ENCODE measurements around the gene SLCO2B1.

The SLCO2B1 gene

DNA sequence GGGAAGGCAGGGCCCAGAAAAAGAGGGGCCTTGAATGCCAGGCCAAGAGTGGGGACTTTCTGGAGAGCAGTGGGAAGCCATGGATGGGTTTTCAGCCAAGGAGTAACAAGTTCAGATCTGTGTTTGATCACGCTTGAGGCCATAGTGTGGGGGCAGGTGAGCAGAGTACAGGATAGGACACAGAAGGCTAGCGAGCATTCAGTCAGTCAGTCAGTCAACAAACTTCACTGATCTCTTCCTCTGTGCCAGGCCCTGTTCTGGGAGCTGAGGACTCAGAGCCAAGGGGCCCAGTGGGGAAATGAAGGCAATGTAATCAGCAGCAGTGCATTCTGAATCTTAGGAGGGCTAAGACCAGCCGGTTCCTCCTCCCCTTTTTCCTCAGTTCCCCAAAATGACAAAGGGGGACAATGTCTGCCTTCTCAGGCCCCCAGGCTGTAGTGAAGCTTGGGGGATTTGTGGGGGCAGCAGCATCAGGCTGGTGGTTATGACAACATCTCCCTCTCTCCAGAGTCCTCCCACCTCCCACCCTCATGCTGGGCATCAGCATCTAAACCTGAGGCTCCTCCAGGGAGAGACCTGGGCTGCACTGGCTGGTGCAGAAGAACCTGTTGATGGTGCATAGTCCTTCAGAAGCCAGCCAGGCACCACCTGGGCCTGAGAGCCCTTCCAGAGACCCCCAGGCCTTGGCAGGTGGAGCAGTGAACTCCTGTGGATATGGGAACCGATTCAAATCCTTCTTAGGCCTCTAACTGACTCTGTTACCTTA is 46.8 kb downstream of the SLCO2B1 start:
- no peak overlapping the region for H2AFZ ChIP-seq (ENCODE audit: low read length)
- H3K9me3 ChIP-seq (replicated peaks in 1 of 2; ENCODE audit: control insufficient read depth in 2 of 2, insufficient read depth in 1 of 2, low read depth in 1 of 2, low read length in 2 of 2): no peaks in the 10 kb centered on the region
- whole genome bisulfite sequencing, 2 donors (ENCODE audit: extremely low coverage in 2 of 2, insufficient read length in 2 of 2, insufficient replicate concordance in 1 of 2): no CpG with 5 or more reads among the region's 4 CpGs
- no peak overlapping the region for H3K4ac ChIP-seq (ENCODE audit: low read length)
- DNase-seq (ENCODE audit: low spot score): no peak
- H2BK12ac ChIP-seq (ENCODE audit: low read length): no peak overlapping the region
- H3K18ac ChIP-seq (ENCODE audit: low read length): peak overlapping the region; percentile 9
- H4K8ac ChIP-seq (ENCODE audit: low read depth, low read length): no peak overlapping the region
- no peak overlapping the region for H2BK15ac ChIP-seq (ENCODE audit: low read length)
- H3K4me1 ChIP-seq (ENCODE audit: control insufficient read depth in 2 of 2, insufficient read depth in 1 of 2, low read depth in 1 of 2, low read length in 2 of 2): peaks cover 0 to 2% of the 10 kb centered on the region in 2 donors
- no peak overlapping the region for H3K23ac ChIP-seq (ENCODE audit: low read depth, low read length, poor library complexity)
- H3K27ac ChIP-seq (replicated peaks; ENCODE audit: low read length): no peak overlapping the region
- no peak overlapping the region for H2AK5ac ChIP-seq (ENCODE audit: low read depth, low read length)
- no peak overlapping the region for H2BK120ac ChIP-seq (ENCODE audit: low read depth, low read length)
- peak overlapping the region; percentile 11 for H3K14ac ChIP-seq (ENCODE audit: low read length)
- H3K36me3 ChIP-seq (replicated peaks in 1 of 2; ENCODE audit: control insufficient read depth in 2 of 2, insufficient read depth in 2 of 2, low read length in 2 of 2): no peaks in the 10 kb centered on the region
- no peak overlapping the region for H3K9ac ChIP-seq (ENCODE audit: low read depth, low read length, poor library complexity)
- H3K27me3 ChIP-seq (ENCODE audit: control insufficient read depth in 3 of 3, insufficient read depth in 3 of 3, low read depth in 1 of 3, low read length in 3 of 3): no peaks in the 10 kb centered on the region
- H3K79me1 ChIP-seq (ENCODE audit: low read depth, low read length): no peaks in the 10 kb centered on the region
- H3K4me2 ChIP-seq (ENCODE audit: insufficient read depth, low read length, poor library complexity, severe bottlenecking): no peak overlapping the region
- no peak overlapping the region for H3K4me3 ChIP-seq (ENCODE audit: low read length in 2 of 2)
- no peak overlapping the region for H2BK5ac ChIP-seq (ENCODE audit: low read length)
- H4K91ac ChIP-seq (ENCODE audit: low read depth, low read length, poor library complexity): no peak overlapping the region

DNA sequence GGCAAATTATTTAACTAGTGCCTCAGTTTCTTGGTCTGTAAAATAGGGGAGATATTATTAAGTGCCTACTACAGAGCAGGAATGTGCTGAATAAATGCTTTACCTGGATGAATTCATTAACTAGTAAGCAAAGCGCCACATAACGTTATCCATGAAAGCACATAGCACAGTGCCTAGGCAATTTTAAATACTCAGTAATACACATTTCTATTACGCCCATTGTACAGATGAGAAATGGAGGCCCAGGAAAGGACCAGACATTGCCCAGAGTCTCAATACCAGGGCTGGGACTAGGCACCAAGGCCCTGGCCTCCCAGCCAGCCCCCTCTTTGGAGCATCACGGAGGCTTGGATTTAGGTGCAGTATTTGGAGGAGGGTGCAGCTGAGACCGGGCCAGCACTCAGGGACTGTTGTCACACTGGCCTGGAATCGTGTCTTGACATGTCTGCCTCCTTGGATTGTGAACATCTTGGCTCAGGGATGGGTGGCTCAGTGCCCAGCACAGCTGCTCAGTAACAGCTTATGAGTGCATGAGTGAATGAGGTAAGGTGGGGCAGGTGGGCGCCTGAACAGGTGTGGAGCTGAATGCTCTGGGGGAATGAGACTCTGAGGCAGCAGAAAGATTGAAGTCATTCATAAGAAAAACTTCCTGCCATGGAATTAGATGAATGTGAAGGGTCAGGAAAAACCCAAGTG is 47.5 kb downstream of the SLCO2B1 start:
- H2BK12ac ChIP-seq (ENCODE audit: low read length): no peak overlapping the region
- no peak overlapping the region for H3K18ac ChIP-seq (ENCODE audit: low read length)
- no peaks in the 10 kb centered on the region for H3K27me3 ChIP-seq (ENCODE audit: control insufficient read depth in 3 of 3, insufficient read depth in 3 of 3, low read depth in 1 of 3, low read length in 3 of 3)
- H3K79me1 ChIP-seq (ENCODE audit: low read depth, low read length): no peaks in the 10 kb centered on the region
- H3K14ac ChIP-seq (ENCODE audit: low read length): no peak overlapping the region
- no peak overlapping the region for H3K4ac ChIP-seq (ENCODE audit: low read length)
- no peak overlapping the region for H2BK15ac ChIP-seq (ENCODE audit: low read length)
- no peak overlapping the region for H3K4me2 ChIP-seq (ENCODE audit: insufficient read depth, low read length, poor library complexity, severe bottlenecking)
- H2AK5ac ChIP-seq (ENCODE audit: low read depth, low read length): peak overlapping the region; percentile 53
- no peak overlapping the region for H3K23ac ChIP-seq (ENCODE audit: low read depth, low read length, poor library complexity)
- no peak overlapping the region for H3K4me3 ChIP-seq (ENCODE audit: low read length in 2 of 2)
- H2BK5ac ChIP-seq (ENCODE audit: low read length): no peak overlapping the region
- H4K91ac ChIP-seq (ENCODE audit: low read depth, low read length, poor library complexity): no peak overlapping the region
- DNase-seq (ENCODE audit: low spot score): no peak
- H4K8ac ChIP-seq (ENCODE audit: low read depth, low read length): no peak overlapping the region
- no peak overlapping the region for H2AFZ ChIP-seq (ENCODE audit: low read length)
- peaks cover 0 to 2% of the 10 kb centered on the region in 2 donors for H3K4me1 ChIP-seq (ENCODE audit: control insufficient read depth in 2 of 2, insufficient read depth in 1 of 2, low read depth in 1 of 2, low read length in 2 of 2)
- no peaks in the 10 kb centered on the region for H3K36me3 ChIP-seq (replicated peaks in 1 of 2; ENCODE audit: control insufficient read depth in 2 of 2, insufficient read depth in 2 of 2, low read length in 2 of 2)
- WGBS, 2 donors (ENCODE audit: extremely low coverage in 2 of 2, insufficient read length in 2 of 2, insufficient replicate concordance in 1 of 2): no CpG with 5 or more reads among the region's 7 CpGs
- H3K9me3 ChIP-seq (replicated peaks in 1 of 2; ENCODE audit: control insufficient read depth in 2 of 2, insufficient read depth in 1 of 2, low read depth in 1 of 2, low read length in 2 of 2): no peaks in the 10 kb centered on the region
- no peak overlapping the region for H2BK120ac ChIP-seq (ENCODE audit: low read depth, low read length)
- H3K9ac ChIP-seq (ENCODE audit: low read depth, low read length, poor library complexity): no peak overlapping the region
- no peak overlapping the region for H3K27ac ChIP-seq (replicated peaks; ENCODE audit: low read length)

DNA sequence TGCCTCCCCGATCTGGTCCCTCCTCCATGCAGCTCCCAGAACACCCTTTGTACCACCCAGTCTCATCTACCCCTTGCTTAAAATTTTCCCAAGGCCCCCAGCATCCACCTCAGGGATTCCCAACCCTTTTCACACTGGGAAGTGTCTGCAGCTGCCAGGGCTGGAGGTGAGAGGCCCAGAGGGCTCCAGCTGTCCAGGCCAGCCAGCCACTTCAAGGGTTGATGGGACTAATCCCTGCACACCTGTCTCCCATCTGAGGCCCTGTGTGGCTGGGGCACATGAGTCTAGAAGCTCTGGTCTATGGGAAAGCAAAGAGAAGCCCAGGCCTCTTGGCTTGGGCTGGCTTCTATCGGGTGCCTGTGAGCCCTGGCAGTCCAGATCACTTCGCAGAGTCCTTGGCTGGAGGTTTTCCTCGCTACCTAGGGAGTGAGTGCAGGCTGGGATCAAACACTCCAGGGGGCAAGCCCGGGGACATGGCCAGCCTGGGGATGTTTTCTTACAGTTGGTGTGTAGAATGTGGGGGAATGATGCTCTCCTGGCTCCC is 48.6 kb downstream of the SLCO2B1 start:
- no CpG with 5 or more reads among the region's 5 CpGs for WGBS, 2 donors (ENCODE audit: extremely low coverage in 2 of 2, insufficient read length in 2 of 2, insufficient replicate concordance in 1 of 2)
- Histone ChIP-seq H3K4me2 (ENCODE audit: insufficient read depth, low read length, poor library complexity, severe bottlenecking) (no peak overlapping the region), H3K36me3 (replicated peaks in 1 of 2; ENCODE audit: control insufficient read depth in 2 of 2, insufficient read depth in 2 of 2, low read length in 2 of 2) (no peaks in the 10 kb centered on the region)

DNA sequence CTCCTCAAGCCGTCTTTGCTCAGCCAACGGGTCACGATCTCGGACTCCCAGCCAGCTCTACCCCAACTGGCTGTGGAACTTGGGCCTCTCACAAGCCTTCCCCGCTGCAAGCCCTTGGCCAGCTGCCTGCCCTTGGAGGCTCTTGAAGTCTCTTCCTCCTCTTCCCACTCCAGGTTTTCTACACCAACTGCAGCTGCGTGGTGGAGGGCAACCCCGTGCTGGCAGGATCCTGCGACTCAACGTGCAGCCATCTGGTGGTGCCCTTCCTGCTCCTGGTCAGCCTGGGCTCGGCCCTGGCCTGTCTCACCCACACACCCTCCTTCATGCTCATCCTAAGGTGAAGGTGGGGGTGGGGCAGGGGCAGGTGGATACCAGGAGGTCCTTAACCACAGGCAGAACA is 49.1 kb downstream of the SLCO2B1 start:
- H4K91ac ChIP-seq (ENCODE audit: low read depth, low read length, poor library complexity): no peak overlapping the region
- H3K27me3 ChIP-seq (ENCODE audit: control insufficient read depth in 3 of 3, insufficient read depth in 3 of 3, low read depth in 1 of 3, low read length in 3 of 3): no peaks in the 10 kb centered on the region

More for the DNA sequence above, 48.6 kb downstream of the SLCO2B1 start:
- Histone ChIP-seq H3K9ac (ENCODE audit: low read depth, low read length, poor library complexity) (no peak overlapping the region), H3K79me1 (ENCODE audit: low read depth, low read length) (no peaks in the 10 kb centered on the region), H2BK12ac (ENCODE audit: low read length) (no peak overlapping the region), H3K4me1 (ENCODE audit: control insufficient read depth in 2 of 2, insufficient read depth in 1 of 2, low read depth in 1 of 2, low read length in 2 of 2) (peaks cover 0 to 2% of the 10 kb centered on the region in 2 donors), H2BK5ac (ENCODE audit: low read length) (no peak overlapping the region), H3K27ac (replicated peaks; ENCODE audit: low read length) (no peak overlapping the region), H4K8ac (ENCODE audit: low read depth, low read length) (no peak overlapping the region), H3K18ac (ENCODE audit: low read length) (no peak overlapping the region), H2BK120ac (ENCODE audit: low read depth, low read length) (no peak overlapping the region), H3K4ac (ENCODE audit: low read length) (no peak overlapping the region), H2AFZ (ENCODE audit: low read length) (no peak overlapping the region), H3K9me3 (replicated peaks in 1 of 2; ENCODE audit: control insufficient read depth in 2 of 2, insufficient read depth in 1 of 2, low read depth in 1 of 2, low read length in 2 of 2) (no peaks in the 10 kb centered on the region), H3K14ac (ENCODE audit: low read length) (no peak overlapping the region), H2AK5ac (ENCODE audit: low read depth, low read length) (no peak overlapping the region), H3K4me3 (ENCODE audit: low read length in 2 of 2) (no peak overlapping the region), H3K27me3 (ENCODE audit: control insufficient read depth in 3 of 3, insufficient read depth in 3 of 3, low read depth in 1 of 3, low read length in 3 of 3) (no peaks in the 10 kb centered on the region), H3K23ac (ENCODE audit: low read depth, low read length, poor library complexity) (no peak overlapping the region), H4K91ac (ENCODE audit: low read depth, low read length, poor library complexity) (no peak overlapping the region), H2BK15ac (ENCODE audit: low read length) (peak overlapping the region; percentile 82)
- no peak for DNase-seq (ENCODE audit: low spot score)

More for the DNA sequence above, 49.1 kb downstream of the SLCO2B1 start:
- Histone ChIP-seq H3K36me3 (replicated peaks in 1 of 2; ENCODE audit: control insufficient read depth in 2 of 2, insufficient read depth in 2 of 2, low read length in 2 of 2) (no peaks in the 10 kb centered on the region), H3K27ac (replicated peaks; ENCODE audit: low read length) (no peak overlapping the region), H3K9me3 (replicated peaks in 1 of 2; ENCODE audit: control insufficient read depth in 2 of 2, insufficient read depth in 1 of 2, low read depth in 1 of 2, low read length in 2 of 2) (no peaks in the 10 kb centered on the region), H2AK5ac (ENCODE audit: low read depth, low read length) (no peak overlapping the region), H2BK120ac (ENCODE audit: low read depth, low read length) (no peak overlapping the region), H4K8ac (ENCODE audit: low read depth, low read length) (no peak overlapping the region), H3K79me1 (ENCODE audit: low read depth, low read length) (no peaks in the 10 kb centered on the region), H2BK12ac (ENCODE audit: low read length) (no peak overlapping the region), H3K14ac (ENCODE audit: low read length) (no peak overlapping the region), H2BK5ac (ENCODE audit: low read length) (no peak overlapping the region), H3K18ac (ENCODE audit: low read length) (peak overlapping the region; percentile 20), H3K4me3 (ENCODE audit: low read length in 2 of 2) (no peak overlapping the region), H3K4me1 (ENCODE audit: control insufficient read depth in 2 of 2, insufficient read depth in 1 of 2, low read depth in 1 of 2, low read length in 2 of 2) (peaks cover 0 to 2% of the 10 kb centered on the region in 2 donors), H3K4me2 (ENCODE audit: insufficient read depth, low read length, poor library complexity, severe bottlenecking) (no peak overlapping the region), H2AFZ (ENCODE audit: low read length) (no peak overlapping the region), H3K23ac (ENCODE audit: low read depth, low read length, poor library complexity) (no peak overlapping the region), H2BK15ac (ENCODE audit: low read length) (peak overlapping the region; percentile 82), H3K4ac (ENCODE audit: low read length) (no peak overlapping the region), H3K9ac (ENCODE audit: low read depth, low read length, poor library complexity) (no peak overlapping the region)
- no peak for DNase-seq (ENCODE audit: low spot score)
- WGBS, 2 donors (ENCODE audit: extremely low coverage in 2 of 2, insufficient read length in 2 of 2, insufficient replicate concordance in 1 of 2): no CpG with 5 or more reads among the region's 10 CpGs

Measured in neuronal stem cell (in vitro differentiated cells).